Keratinocyte (primary cell): ENCODE measurements around the gene GPRIN1. TPM values are rescaled to one million over a fixed set of nuclear protein-coding genes. Genes with fewer than 3 reads are reported as not detected.

Source experiments
- DNase-seq: peaks from one replicate; pipeline ENCODE4 v3.0.0-alpha.2; 2011; ENCODE audit warnings: low read depth, missing footprints, low spot score
- FAIRE-seq: peaks from 2 replicates; lab custom pipeline; 2011; peaks lifted over from hg19 to GRCh38; lab: Jason Lieb, UNC
- H2AFZ ChIP-seq: 2 replicates; pipeline ENCODE4 v1.6.0; 2012; ENCODE audit warnings: low read length, control low read depth, inconsistent platforms; ENCODE audit not compliant: control insufficient read depth
- H3K27ac ChIP-seq: 2 replicates; pipeline ENCODE4 v1.5.1; 2011; ENCODE audit warnings: low read length; ENCODE audit not compliant: control insufficient read depth, insufficient read depth
- H3K27me3 ChIP-seq: 3 replicates; pipeline ENCODE4 v1.6.0; 2011; ENCODE audit warnings: low read length; ENCODE audit not compliant: control insufficient read depth, insufficient read depth; ENCODE audit errors: extremely low read depth
- H3K36me3 ChIP-seq, 2 experiments: 2 replicates in 1 of 2; 3 replicates in 1 of 2; pipeline ENCODE4 v1.5.1; 2011; ENCODE audit warnings: low read length in 2 of 2, mild to moderate bottlenecking in 1 of 2; ENCODE audit not compliant: control insufficient read depth in 2 of 2, insufficient read depth in 2 of 2; ENCODE audit errors: extremely low read depth in 1 of 2
- H3K4me1 ChIP-seq: 3 replicates; pipeline ENCODE4 v1.5.1; 2011; ENCODE audit warnings: low read length; ENCODE audit not compliant: control insufficient read depth, insufficient read depth; ENCODE audit errors: extremely low read depth
- H3K4me2 ChIP-seq: 3 replicates; pipeline ENCODE4 v1.6.0; 2011; ENCODE audit warnings: low read depth, low read length; ENCODE audit not compliant: control insufficient read depth, insufficient read depth; ENCODE audit errors: extremely low read depth
- H3K4me3 ChIP-seq, 3 experiments: fragments of 200-600 bp in 1 of 3; sonication (generic) in 1 of 3; 2 replicates in 2 of 3; 3 replicates in 1 of 3; pipeline ENCODE4 v1.5.1; 2011 to 2016; ENCODE audit warnings: low read length in 3 of 3, mild to moderate bottlenecking in 3 of 3, control low read depth in 2 of 3, inconsistent platforms in 1 of 3, low read depth in 1 of 3, mixed read lengths in 1 of 3, mixed run types in 1 of 3, moderate library complexity in 1 of 3; ENCODE audit not compliant: control insufficient read depth in 2 of 3, insufficient read depth in 2 of 3; ENCODE audit errors: extremely low read depth in 1 of 3
- H3K79me2 ChIP-seq: 2 replicates; pipeline ENCODE4 v1.6.0; 2012; ENCODE audit warnings: low read length; ENCODE audit not compliant: control insufficient read depth, insufficient read depth
- H3K9ac ChIP-seq: 3 replicates; pipeline ENCODE4 v1.6.0; 2011; ENCODE audit warnings: low read length; ENCODE audit not compliant: control insufficient read depth, insufficient read depth; ENCODE audit errors: extremely low read depth
- H3K9me1 ChIP-seq: 3 replicates; pipeline ENCODE4 v1.6.0; 2011; ENCODE audit warnings: low read length; ENCODE audit not compliant: control insufficient read depth, insufficient read depth; ENCODE audit errors: extremely low read depth
- H3K9me3 ChIP-seq: 2 replicates; pipeline ENCODE4 v1.5.1; 2012; ENCODE audit warnings: low read depth, low read length; ENCODE audit not compliant: control insufficient read depth
- H4K20me1 ChIP-seq: 3 replicates; pipeline ENCODE4 v1.6.0; 2011; ENCODE audit warnings: low read length; ENCODE audit not compliant: control insufficient read depth, insufficient read depth; ENCODE audit errors: extremely low read depth
- CTCF ChIP-seq, 3 experiments: IDR thresholded peaks in 1 of 3; conservative IDR thresholded peaks in 1 of 3; optimal IDR thresholded peaks in 1 of 3; 2 replicates in 2 of 3; 3 replicates in 1 of 3; pipeline versions ENCODE3 to v1.5.1; 2011; ENCODE audit warnings: low read length in 3 of 3, mild to moderate bottlenecking in 3 of 3, moderate library complexity in 2 of 3, control low read depth in 1 of 3, inconsistent platforms in 1 of 3; ENCODE audit not compliant: insufficient read depth in 2 of 3; ENCODE audit errors: extremely low read depth in 1 of 3
- EZH2 ChIP-seq: IDR thresholded peaks from one replicate; pipeline ENCODE4 v1.6.1; 2012; ENCODE audit warnings: inconsistent platforms, mild to moderate bottlenecking, low read length, moderate library complexity
- dilution Hi-C: fragments of 300-500 bp; cut with MboI; formaldehyde crosslinking; loops from one replicate; pipeline ENCODE4 v1.7.0; 2020; ENCODE audit warnings: low sequenced_read_pairs; ENCODE audit not compliant: extremely low pct_ligation_motif_present
- polyA plus RNA-seq, 5 experiments: library from polyadenylated mRNA; depleted of rRNA in 3 of 5; stranded (reverse) in 3 of 5; stranded (forward) in 1 of 5; unstranded in 1 of 5; fragments of >200 nt; gene quantifications; 1 replicate in 1 of 5; 2 replicates in 3 of 5; 3 replicates in 1 of 5; pipeline versions ENCODE4 v1.2.1 to v1.2.3, GENCODE V29; 2011 to 2012; ENCODE audit warnings: missing spikeins in 2 of 5, low read depth in 1 of 5, low replicate concordance in 1 of 5

The GPRIN1 gene
- polyA plus RNA-seq, 1 donor (not counting 4 experiments of a cell fraction or from before 2014, with no cell fraction given): 4.0 TPM

GRCh38 chr5:176575488-176576422 lies 34.2 kb downstream of the GPRIN1 start:
- Histone ChIP-seq H3K79me2 (no peaks in the 10 kb centered on the region), H3K9me1 (no peaks in the 10 kb centered on the region), H3K27me3 (no peaks in the 10 kb centered on the region), H3K4me3 (no peak overlapping the region), H3K27ac (no peak overlapping the region), H4K20me1 (no peaks in the 10 kb centered on the region), H3K4me1 (no peaks in the 10 kb centered on the region), H3K9ac (no peak overlapping the region), H3K36me3 (no peaks in the 10 kb centered on the region), H2AFZ (no peak overlapping the region), H3K9me3 (no peaks in the 10 kb centered on the region), H3K4me2 (no peak overlapping the region)
- FAIRE-seq (no peak), DNase-seq (no peak)
- no peak for TF ChIP-seq CTCF (optimal IDR thresholded peaks at IDR 0.05 in 1 of 3, IDR thresholded peaks at IDR 0.05 in 1 of 3, conservative IDR thresholded peaks at IDR 0.05 in 1 of 3; ENCODE audit: extremely low read depth in 1 of 3, insufficient read depth in 2 of 3, low read length in 3 of 3)
- no peak for TF ChIP-seq EZH2
- dilution Hi-C loops: no loop called here

GRCh38 chr5:176575066-176575465 lies 34.9 kb downstream of the GPRIN1 start:
- no peaks in the 10 kb centered on the region for H4K20me1 ChIP-seq
- FAIRE-seq (no peak), DNase-seq (no peak)
- no peaks in the 10 kb centered on the region for H3K27me3 ChIP-seq
- H3K9me3 ChIP-seq: no peaks in the 10 kb centered on the region
- no peak overlapping the region for H3K27ac ChIP-seq
- H3K4me1 ChIP-seq: no peaks in the 10 kb centered on the region
- H3K4me2 ChIP-seq: no peak overlapping the region
- dilution Hi-C loops: no loop called here
- no peaks in the 10 kb centered on the region for H3K36me3 ChIP-seq
- H3K9me1 ChIP-seq: no peaks in the 10 kb centered on the region
- H3K4me3 ChIP-seq: no peak overlapping the region
- no peak overlapping the region for H2AFZ ChIP-seq
- no peak overlapping the region for H3K9ac ChIP-seq
- TF ChIP-seq CTCF (optimal IDR thresholded peaks at IDR 0.05 in 1 of 3, IDR thresholded peaks at IDR 0.05 in 1 of 3, conservative IDR thresholded peaks at IDR 0.05 in 1 of 3; ENCODE audit: extremely low read depth in 1 of 3, insufficient read depth in 2 of 3, low read length in 3 of 3): no peak
- no peak for TF ChIP-seq EZH2
- no peaks in the 10 kb centered on the region for H3K79me2 ChIP-seq
